MM.1S (cell line): Measurements from ENCODE around the gene TLCD1.

Experiments
- DNase-seq: peaks from one replicate; pipeline ENCODE4 v3.0.0-alpha.2; 2015
- H2AFZ ChIP-seq: fragments of 300-600 bp; sonication (generic); 2 replicates; pipeline ENCODE4 v1.6.0; 2016; ENCODE audit warnings: antibody characterized with exemption, low read length
- H3F3A ChIP-seq: fragments of 300-600 bp; sonication (generic); 2 replicates; pipeline ENCODE4 v1.6.1; 2016; ENCODE audit warnings: mild to moderate bottlenecking, antibody characterized with exemption, low read length, moderate library complexity, mixed read lengths; ENCODE audit not compliant: insufficient read depth
- H3K27ac ChIP-seq: fragments of 300-600 bp; sonication (generic); 2 replicates; pipeline ENCODE4 v1.5.1; 2016; ENCODE audit warnings: mild to moderate bottlenecking, low read length
- H3K27me3 ChIP-seq: fragments of 300-600 bp; sonication (generic); replicated peaks from 2 replicates; pipeline ENCODE4 v1.6.0; 2016; ENCODE audit warnings: low read length; ENCODE audit not compliant: insufficient read depth
- H3K36me3 ChIP-seq: fragments of 300-600 bp; sonication (generic); replicated peaks from 2 replicates; pipeline ENCODE4 v1.6.1; 2016; ENCODE audit warnings: mild to moderate bottlenecking, low read length, mixed read lengths; ENCODE audit not compliant: insufficient read depth
- H3K4me1 ChIP-seq: fragments of 300-600 bp; sonication (generic); 2 replicates; pipeline ENCODE4 v1.6.1; 2016; ENCODE audit warnings: low read length, mixed read lengths
- H3K4me2 ChIP-seq: fragments of 300-600 bp; sonication (generic); 2 replicates; pipeline ENCODE4 v1.6.0; 2016; ENCODE audit warnings: low read depth, low read length
- H3K4me3 ChIP-seq: fragments of 300-600 bp; sonication (generic); 2 replicates; pipeline ENCODE4 v1.5.1; 2016; ENCODE audit warnings: low read length, mixed read lengths
- H3K79me2 ChIP-seq: fragments of 300-600 bp; sonication (generic); 2 replicates; pipeline ENCODE4 v1.6.1; 2016; ENCODE audit warnings: mixed run types, low read length, mixed read lengths
- H3K9ac ChIP-seq: fragments of 300-600 bp; sonication (generic); 2 replicates; pipeline ENCODE4 v1.6.1; 2016; ENCODE audit warnings: low read length, mixed read lengths
- H3K9me2 ChIP-seq: fragments of 300-600 bp; sonication (generic); replicated peaks from 2 replicates; pipeline ENCODE4 v1.6.1; 2016; ENCODE audit warnings: mild to moderate bottlenecking, low read length, mixed read lengths; ENCODE audit not compliant: insufficient read depth
- H3K9me3 ChIP-seq: fragments of 300-600 bp; sonication (generic); replicated peaks from 2 replicates; pipeline ENCODE4 v1.6.1; 2016; ENCODE audit warnings: mild to moderate bottlenecking, low read length, mixed read lengths; ENCODE audit not compliant: insufficient read depth
- H4K20me1 ChIP-seq: fragments of 300-600 bp; sonication (generic); 2 replicates; pipeline ENCODE4 v1.6.1; 2016; ENCODE audit warnings: mild to moderate bottlenecking, low read length, moderate library complexity, mixed read lengths; ENCODE audit not compliant: insufficient read depth
- CTCF ChIP-seq: fragments of 300-600 bp; sonication (generic); IDR thresholded peaks from 2 replicates; pipeline ENCODE4 v1.5.1; 2016; ENCODE audit warnings: antibody characterized with exemption, low read length, mixed read lengths
- EZH2 ChIP-seq: fragments of 300-600 bp; sonication (generic); optimal IDR thresholded peaks from 2 replicates; pipeline ENCODE3; 2017; ENCODE audit warnings: low read depth, mild to moderate bottlenecking, antibody characterized with exemption, low read length, mixed read lengths
- EZH2phosphoT487 ChIP-seq: fragments of 300-600 bp; sonication (generic); IDR thresholded peaks from 2 replicates; pipeline ENCODE4 v1.6.1; 2018; ENCODE audit warnings: antibody characterized with exemption, low read length

Gene TLCD1

DNA sequence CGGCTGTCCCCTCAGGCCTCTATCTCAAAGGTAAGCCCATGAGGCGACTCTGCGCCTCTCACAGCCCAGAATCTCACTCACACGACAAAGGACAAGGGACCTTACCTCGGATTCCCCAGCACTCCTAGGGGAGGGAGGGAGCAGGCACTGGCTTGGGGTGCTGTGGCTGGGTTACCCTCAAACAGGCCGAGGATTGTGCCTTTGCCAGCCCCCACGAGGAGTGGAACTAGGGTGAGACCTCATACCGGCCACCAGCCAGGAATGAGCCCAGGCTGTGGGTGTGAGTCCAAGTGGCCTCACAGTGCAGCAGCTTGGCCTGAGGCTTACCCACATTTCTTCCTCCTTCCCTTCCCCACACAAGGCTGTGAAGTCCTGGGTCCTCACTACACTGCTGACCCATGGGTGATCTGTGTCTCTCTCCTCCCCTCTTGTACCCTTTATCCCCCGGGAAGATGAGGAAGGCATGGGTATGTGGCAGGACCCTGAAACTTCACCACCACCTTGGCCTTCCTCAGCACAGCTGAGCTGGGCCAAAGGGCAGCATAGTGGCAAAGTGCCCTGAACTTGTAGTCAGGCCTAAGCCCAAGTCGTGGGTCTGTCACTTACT lies 20.2 kb downstream of the TLCD1 start:
- no peak overlapping the region for H3K4me2 ChIP-seq
- H3K9ac ChIP-seq: no peak overlapping the region
- H3K4me1 ChIP-seq: no peaks in the 10 kb centered on the region
- no peak overlapping the region for H3K4me3 ChIP-seq
- H3K9me2 ChIP-seq: no peaks in the 10 kb centered on the region
- 0 out of 2 replicates have a peak, but pooled peaks cover 3% of the 10 kb centered on the region for H3K36me3 ChIP-seq
- H3K27ac ChIP-seq: no peak overlapping the region
- H3F3A ChIP-seq: no peaks in the 10 kb centered on the region
- TF ChIP-seq EZH2phosphoT487 (no peak), CTCF (no peak), EZH2 (no peak)
- no peaks in the 10 kb centered on the region for H3K9me3 ChIP-seq
- no peaks in the 10 kb centered on the region for H3K27me3 ChIP-seq
- H4K20me1 ChIP-seq: no peaks in the 10 kb centered on the region
- no peak for DNase-seq
- H3K79me2 ChIP-seq: no peaks in the 10 kb centered on the region
- no peak overlapping the region for H2AFZ ChIP-seq

DNA sequence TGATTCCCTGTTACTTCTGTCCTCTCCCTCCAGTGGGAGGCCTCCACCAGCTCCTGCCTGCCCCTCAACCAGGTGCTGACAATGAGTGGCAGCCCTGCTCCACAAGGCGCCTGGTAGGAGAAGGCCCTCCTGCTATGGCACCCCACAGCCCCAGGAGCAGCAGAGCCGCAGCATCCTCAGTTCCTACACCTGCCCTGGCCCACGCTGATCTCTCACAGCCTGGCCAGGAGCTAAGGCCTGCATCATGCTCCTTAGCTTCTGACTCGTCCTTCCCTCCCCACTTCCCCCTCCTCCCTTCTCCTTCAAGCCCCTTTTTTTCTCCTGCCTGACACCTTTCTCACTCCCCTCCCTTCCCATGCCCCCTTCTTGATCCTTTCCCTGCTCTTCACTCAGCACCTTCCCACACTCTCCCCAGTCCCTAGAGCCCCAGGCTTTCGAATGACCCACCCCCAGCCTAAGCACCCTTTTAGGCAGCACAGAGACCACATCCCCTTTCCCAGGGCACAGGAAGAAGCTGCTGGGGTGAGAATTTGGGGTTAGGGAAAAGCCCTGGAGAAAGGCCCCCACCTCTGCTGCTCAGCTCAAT lies 20.9 kb downstream of the TLCD1 start:
- Histone ChIP-seq H3K9me3 (no peaks in the 10 kb centered on the region), H3K9ac (no peak overlapping the region), H3K9me2 (no peaks in the 10 kb centered on the region), H3K27me3 (no peaks in the 10 kb centered on the region), H3K4me1 (no peaks in the 10 kb centered on the region), H3K27ac (no peak overlapping the region), H3K4me3 (no peak overlapping the region), H2AFZ (no peak overlapping the region), H4K20me1 (no peaks in the 10 kb centered on the region), H3K36me3 (peaks cover 3% of the 10 kb centered on the region; the same call in 1 of the 2 replicates), H3K79me2 (no peaks in the 10 kb centered on the region), H3F3A (no peaks in the 10 kb centered on the region), H3K4me2 (no peak overlapping the region)
- TF ChIP-seq EZH2phosphoT487 (no peak), CTCF (no peak), EZH2 (no peak)
- no peak for DNase-seq

DNA sequence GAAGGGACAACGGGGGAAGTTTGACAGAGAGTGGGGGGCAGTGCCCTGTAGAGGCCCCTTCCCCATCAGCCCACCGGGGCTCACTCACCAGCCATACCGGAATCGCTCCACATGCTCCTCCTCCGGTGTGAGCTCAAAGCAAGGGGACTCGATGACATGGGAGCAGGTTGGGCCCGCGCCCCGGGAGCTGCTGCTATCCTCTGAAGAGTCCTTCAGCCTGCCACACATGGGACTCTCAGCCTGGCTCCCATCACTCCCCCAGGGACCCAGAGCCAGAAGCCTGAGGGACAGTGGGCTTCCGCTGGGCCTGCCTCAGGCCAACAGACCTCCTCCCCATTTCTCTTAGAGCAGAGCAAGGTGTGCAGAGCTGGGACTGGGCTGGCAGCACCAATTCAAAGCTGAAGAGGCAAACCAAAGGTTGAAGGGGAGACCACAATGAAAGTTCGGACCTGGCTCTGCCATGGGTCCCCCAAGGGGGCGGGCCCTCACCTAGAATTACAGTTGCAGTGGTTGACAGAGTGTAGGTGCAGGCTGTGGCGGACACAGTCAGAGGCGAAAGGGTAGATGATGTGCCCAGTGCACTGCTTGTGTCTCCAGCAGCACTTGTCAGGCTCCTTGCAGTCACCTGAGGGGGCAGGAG lies 21.7 kb downstream of the TLCD1 start:
- Histone ChIP-seq H3K9ac (no peak overlapping the region), H3K4me3 (no peak overlapping the region), H3K36me3 (peaks cover 7% of the 10 kb centered on the region), H2AFZ (no peak overlapping the region), H3K9me3 (no peaks in the 10 kb centered on the region), H3K27ac (no peak overlapping the region), H3K79me2 (no peaks in the 10 kb centered on the region), H3K27me3 (no peaks in the 10 kb centered on the region), H3K4me2 (no peak overlapping the region), H3K4me1 (no peaks in the 10 kb centered on the region), H3K9me2 (no peaks in the 10 kb centered on the region), H4K20me1 (no peaks in the 10 kb centered on the region), H3F3A (no peaks in the 10 kb centered on the region)
- TF ChIP-seq EZH2phosphoT487 (no peak), CTCF (no peak), EZH2 (no peak)
- no peak for DNase-seq
